ENCODE measurements around the gene BACH1.

The BACH1 gene

DNA sequence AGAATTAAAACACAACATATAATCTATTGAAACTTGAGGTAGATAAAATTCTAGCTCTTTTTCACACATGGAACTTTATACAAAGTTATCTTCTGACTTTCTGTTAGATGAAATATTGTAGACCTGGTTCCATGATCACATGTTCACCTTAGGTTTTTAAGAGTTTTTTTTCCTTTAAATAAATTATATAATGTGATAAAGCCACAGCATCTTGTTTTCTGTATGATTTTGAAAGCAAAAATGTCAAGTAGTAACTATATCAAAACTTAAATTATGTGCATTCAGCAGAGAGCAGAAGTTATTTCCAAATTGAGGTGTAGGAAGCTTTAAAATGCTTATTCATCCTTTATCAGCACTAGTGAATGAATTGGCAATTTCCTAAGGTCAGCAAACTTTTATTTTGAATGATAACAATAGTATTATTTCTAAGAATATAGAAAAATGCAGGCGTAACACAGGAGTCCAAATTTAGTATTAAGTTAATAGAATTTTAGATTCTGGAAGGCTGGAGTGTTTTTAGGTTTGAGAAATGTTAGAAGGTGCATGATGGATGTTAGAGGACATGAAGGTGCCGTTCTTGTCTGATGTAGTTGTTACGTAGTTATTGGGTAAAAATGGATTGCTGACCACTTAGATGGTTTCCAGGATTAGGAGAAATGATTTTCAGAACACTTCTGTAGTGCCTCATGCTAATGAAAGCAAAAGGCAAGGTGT, 17.5 kb downstream of the BACH1 start:
- no peak for DNase-seq

DNA sequence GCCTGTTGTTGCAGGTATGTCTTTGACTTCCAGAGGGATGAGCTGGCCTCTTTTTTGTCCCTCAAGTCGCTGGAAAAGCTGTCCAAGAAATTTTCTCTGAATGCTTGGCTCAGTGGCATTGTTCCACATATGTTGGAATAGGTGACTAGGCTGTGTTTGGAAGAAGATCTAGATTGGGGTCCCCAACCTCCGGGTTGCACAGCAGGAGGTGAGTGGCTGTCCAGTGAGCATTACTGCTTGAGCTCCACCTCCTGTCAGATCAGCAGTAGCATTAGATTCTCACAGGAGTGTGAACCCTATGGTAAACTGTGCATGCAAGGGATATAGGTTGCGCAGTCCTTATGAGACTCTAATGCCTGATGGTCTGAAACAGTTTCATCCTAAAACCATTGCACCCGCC, 18.1 kb downstream of the BACH1 start:
- DNase-seq: no peak

DNA sequence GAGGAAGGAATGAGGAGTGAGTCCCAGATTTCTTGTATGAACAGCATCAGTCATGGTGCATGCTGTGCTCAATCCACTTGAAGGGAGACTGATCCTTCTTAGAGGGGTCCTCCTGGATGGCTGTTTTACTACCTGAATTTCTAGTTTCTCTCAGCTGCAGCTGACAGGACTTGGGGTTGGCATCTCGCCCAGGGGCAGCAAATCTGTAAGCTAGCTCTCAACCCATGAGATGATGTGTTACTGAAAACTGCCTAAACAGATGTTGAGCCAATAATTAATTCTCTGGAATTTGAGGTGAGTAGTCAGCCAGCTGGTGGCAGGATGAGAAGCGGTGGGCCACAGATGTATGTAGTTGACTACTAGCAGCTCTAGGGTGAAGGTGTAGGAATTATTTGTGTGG, 19.6 kb downstream of the BACH1 start:
- DNase-seq: no peak

DNA sequence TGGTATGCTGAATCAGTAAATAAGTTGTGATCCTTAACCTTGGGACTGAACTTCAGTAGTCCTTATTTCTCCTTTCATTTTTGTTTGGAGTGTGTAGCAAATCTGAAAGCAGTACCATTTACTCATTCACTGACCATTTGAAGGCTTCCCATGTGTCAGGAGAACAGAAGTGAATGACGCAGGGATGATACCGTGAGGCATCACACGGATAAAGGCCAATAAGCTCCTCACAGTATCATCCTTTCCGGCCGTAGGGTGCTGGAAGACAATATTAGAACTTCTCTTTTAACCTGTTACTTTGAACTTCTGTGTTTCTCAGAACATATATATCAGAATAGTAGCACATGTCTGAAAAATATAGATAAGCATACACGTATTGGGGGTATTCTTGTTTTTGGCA, 21.3 kb downstream of the BACH1 start:
- DNase-seq: no peak

DNA sequence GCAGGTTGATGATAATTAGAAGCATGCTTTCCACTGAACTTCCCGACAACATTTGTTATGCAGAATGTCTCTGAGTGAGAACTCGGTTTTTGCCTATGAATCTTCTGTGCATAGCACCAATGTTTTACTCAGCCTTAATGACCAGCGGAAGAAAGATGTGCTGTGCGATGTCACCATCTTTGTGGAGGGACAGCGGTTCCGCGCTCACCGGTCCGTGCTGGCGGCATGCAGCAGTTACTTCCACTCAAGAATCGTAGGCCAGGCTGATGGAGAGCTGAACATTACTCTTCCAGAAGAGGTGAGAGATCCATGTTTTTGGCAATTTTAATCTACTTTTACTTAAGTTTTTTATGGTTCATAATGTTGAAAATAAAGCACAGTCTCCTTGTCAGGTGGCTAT, 22.5 kb downstream of the BACH1 start:
- DNase-seq: no peak

DNA sequence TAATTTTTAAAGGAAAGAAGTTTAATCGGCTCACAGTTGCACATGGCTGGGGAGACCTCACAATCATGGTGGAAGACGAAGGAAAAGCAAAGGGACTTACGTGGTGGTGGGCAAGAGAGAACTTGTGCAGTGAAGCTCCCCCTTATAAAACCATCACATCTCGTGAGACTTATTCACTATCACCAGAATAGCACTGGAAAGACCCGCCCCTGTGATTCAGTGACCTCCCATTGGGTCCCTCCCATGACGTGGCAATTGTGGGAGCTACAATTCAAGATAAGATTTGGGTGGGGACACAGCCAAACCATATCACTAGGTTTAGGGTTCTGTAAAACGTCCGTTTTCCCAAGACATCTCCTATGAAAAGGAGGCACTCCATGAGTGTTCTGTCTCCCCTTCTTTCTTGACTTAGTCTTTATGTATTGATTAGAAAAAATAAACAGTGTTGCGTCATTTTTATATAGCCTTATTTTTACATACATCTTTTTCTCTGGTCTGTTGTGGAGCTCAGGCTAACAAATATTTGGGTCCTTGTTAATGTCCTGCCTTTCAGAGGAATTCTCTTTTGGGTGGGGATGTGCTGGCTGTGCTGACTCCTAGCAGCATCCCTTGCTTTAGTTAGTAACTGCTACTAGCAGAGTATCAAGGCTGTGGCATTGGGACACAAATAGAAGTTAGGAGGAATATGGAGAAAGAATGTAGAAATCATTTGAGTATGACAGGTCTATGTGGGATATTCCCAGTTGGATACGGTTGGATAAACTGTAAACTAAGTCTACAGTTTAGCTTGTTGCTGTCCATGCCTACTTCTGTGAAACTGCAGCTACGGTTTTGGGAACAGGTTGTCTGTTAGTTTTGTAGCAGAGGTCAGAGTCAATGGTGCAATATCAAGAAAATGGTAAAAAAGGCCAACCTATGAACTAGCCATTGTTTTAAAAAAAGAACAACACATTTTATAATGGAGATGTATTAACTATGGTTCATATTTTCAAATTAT, 23.5 kb downstream of the BACH1 start:
- DNase-seq: no peak

DNA sequence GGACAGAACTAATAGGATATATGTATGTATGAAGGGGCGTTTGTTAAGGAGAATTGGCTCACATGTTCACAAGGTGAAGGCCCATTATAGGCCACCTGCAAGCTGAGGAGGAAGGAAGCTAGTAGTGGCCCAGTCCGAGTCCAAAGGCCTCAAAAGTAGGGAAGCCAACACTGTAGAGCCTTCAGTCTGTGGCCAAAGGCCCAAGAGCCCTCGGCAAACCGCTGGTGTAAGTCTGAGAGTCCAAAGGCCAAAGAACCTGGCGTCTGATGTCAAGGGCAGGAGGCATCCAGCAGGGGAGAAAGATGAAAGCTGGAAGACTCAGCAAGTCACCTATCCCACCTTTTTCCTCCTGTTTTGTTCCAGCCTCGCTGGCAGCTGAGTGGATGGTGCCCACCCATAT, 24.5 kb downstream of the BACH1 start:
- no peak for DNase-seq

DNA sequence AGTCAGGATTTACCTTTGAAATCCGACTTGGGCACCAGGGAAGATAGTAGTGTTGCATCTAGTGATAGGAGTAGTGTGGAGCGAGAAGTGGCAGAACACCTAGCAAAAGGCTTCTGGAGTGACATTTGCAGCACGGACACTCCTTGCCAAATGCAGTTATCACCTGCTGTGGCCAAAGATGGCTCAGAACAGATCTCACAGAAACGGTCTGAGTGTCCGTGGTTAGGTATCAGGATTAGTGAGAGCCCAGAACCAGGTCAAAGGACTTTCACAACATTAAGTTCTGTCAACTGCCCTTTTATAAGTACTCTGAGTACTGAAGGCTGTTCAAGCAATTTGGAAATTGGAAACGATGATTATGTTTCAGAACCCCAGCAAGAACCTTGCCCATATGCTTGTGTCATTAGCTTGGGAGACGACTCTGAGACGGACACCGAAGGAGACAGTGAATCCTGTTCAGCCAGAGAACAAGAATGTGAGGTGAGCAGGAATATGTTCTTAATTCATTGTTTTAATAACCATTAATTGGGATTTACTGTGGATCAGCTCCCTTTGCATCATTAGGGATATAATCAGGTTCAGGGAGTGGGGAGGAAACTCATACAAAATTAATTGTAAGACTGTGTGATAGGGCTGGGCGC, 28.3 kb downstream of the BACH1 start:
- DNase-seq: no peak

DNA sequence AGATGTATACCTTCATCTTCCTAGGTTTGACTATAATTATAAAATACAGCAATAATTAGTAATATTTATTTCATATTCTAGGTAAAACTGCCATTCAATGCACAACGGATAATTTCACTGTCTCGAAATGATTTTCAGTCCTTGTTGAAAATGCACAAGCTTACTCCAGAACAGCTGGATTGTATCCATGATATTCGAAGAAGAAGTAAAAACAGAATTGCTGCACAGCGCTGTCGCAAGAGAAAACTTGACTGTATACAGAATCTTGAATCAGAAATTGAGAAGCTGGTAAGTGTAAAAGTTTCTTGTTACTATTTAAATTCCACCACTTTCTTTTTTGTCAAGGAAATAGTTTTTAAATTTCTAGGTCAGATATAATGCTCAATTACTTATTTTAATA, 30.7 kb downstream of the BACH1 start:
- DNase-seq: no peak

DNA sequence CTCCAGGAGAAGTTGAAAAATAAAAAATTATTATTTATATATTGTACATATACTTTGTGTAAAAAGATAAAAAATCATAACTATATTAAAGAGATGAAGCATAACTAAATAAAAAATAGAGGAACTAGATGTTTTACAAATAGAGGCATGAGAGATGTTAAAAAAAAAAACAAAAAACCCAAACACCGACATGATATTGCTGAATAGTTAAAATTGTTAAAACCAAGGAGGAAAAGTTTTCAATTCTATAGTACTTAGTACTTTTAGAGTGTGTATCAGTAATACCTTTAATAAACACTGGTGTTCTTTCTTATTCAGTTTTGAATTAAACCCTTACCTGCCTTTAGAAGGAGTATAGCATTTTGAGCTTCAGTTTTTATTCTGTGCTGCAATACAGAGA, 32.1 kb downstream of the BACH1 start:
- DNase-seq: no peak

DNA sequence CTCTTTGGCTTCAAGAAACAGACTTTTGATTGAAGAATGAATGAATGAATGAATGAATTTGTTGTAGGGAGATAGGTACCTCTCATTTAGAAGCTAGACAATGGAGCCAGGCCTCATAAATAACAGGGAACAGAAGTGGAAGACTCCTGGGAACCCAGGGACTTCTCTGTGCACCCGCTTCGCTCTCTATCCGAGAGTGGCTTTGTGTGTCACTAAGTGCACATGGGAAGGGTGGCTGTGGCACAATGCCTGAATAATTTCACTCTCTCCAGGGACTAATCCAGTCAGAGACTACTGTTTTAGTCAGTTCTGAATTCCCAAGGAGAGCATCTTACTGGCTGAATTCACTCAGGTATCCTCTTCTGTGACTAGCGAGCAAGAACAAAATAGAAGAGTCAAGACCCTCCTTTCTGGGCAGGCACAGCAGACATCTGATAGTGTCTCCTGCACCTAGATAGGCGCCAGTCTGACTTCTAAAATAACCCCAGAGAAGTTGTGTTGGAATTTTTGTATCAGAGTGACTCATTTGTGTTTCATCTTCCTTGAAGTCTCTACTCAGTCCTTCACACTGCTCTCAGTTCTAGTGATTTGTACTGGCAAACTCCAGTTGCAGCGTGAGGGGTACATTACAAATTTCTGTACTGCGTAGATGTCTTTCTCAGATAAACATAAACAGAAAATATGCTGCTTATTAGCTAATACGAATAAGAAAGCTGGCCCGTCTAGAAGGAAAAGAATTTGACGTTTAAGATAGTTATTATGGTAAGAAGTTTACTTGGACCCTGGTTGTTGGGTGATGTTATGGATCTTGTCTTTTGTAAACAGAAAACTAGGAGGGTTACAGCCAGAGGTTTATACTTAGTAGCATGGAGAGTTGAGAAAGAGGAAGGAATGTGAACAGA, 34.0 kb downstream of the BACH1 start:
- DNase-seq: no peak

DNA sequence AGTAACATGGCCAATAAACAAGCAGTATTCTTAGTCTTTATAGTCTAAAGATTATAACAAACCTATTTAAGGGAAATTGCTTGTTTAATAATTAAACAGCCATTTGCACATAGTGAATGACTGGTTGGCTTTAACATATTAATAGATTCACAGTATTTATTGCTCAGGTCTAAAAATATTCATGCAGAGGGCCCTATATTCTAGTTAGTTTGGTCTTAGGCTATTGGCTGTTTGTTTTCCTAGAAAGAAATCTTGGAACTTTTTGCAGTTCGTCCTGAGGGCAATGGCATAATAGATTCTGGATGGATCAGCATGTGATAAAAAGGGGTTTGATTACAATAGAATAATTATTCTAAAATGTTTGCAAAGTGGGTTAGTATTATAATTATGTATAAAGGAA, 34.7 kb downstream of the BACH1 start:
- DNase-seq: no peak

DNA sequence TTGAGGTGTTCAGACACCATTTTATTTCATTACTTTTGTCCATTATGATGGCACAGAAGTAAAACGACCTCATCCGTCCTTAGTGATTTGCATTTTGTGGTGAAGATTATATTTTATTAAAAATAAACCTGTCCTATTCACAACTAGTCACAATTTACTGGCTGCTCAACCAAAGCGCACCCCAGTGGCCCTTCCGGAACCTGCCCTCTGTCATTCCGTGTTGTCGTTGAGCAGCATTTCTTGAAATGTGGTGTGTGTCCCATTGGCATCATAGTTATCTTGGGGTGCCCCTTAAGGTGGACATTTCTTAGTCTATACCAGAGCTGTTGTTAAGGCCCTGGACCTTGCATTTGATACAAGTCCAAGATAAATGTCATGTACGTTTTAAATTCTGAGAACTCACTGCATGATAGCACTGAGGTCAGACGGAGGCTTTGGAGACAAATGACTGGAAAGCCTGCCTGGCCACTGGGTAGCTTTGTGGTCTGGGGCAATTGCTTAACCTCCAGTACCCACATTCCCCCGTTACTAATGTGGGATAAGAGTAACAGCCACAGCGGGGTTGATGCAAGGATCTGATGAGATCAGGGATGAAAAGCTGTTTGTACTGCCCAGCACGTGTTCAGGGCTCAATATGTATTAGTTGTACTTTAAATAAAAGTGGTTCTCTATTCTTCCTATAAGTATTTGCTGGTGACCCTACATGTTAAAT, 36.2 kb downstream of the BACH1 start:
- DNase-seq: no peak

DNA sequence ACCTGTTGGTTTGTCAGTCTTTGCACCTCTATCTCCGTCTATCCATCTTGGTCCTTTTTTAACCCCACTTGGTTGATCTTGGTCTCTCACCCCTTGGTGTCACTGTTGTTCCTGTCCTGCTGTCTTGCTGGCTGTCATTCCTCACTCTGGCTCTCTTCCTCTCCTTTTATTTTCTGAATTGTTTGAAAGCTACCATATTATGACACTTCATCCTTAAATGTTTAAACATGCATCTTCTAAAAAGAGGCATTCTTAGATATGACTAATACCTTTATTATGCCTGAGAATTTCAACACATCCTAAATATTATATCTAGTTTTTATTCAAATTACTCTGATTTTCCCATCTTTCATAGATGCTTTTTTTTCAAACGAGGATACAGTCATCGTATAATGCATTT, 37.0 kb downstream of the BACH1 start:
- DNase-seq: no peak

DNA sequence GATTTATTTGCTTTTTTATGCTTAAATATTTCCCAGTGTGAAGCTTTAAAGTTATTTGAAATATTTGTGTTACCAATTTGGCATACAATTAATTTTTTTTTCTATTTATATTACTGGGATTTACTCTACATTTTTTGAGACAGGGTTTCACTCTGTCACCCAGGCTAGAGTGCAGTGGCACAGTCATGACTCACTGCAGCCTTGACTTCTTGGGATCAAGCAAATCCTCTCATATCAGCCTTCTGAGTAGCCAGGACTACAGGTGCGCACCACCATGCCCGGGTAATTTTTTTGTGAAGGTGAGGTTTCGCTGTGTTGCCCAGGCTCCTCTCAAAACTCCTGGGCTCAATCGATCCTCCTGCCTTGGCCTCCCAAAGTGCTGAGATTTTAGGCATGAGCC, 39.5 kb downstream of the BACH1 start:
- no peak for DNase-seq

DNA sequence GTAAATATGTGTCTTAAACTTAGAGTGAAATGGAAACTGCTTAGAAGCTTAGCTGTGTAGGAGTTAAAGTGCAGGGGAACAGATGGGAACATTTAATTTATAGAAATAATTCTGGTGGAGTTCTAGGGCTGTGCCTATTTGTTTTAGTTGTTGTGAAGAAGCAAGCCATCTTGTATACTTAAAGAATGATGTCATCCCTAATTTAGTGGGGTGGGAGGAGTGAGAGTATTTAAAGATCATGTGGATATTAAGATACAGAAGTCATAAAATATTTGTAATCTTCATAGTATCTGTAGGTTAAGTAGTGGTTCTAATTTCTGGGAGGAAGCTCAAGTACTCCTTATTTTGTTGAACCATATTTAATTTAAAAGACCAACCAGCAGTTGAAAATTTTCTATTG, 41.5 kb downstream of the BACH1 start:
- DNase-seq: no peak

DNA sequence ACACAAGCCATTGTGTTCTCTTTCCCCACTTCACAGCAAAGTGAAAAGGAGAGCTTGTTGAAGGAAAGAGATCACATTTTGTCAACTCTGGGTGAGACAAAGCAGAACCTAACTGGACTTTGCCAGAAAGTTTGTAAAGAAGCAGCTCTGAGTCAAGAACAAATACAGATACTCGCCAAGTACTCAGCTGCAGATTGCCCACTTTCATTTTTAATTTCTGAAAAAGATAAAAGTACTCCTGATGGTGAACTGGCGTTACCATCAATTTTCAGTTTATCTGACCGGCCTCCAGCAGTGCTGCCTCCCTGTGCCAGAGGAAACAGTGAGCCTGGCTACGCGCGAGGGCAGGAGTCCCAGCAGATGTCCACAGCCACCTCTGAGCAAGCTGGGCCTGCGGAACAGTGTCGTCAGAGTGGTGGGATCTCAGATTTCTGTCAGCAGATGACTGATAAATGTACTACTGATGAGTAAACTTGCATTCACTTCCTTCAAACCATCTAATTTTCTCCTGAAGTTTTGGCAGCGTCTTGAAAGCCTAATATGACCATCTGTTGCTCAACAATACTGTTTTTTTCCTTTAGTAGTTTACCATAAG, 43.7 kb downstream of the BACH1 start:
- no peak for DNase-seq

DNA sequence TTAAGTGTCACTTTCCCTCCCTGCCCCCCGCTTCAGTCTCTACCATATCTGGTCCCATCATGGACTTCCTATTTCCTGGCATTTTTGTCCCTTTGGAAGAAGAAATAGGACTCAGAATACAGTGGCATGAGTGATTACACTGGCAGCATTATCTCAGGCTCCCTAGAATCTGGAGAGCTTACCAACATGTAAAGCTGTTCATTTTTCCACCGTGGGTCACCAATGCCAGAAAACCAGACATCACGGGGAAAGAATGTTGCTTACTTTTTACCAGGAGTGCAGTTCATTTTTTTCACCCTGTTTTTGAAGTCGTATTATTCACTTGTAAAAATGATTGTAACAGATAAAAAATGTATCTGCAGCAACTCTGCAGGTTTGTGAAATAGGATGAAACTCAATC, 44.8 kb downstream of the BACH1 start:
- DNase-seq: no peak

DNA sequence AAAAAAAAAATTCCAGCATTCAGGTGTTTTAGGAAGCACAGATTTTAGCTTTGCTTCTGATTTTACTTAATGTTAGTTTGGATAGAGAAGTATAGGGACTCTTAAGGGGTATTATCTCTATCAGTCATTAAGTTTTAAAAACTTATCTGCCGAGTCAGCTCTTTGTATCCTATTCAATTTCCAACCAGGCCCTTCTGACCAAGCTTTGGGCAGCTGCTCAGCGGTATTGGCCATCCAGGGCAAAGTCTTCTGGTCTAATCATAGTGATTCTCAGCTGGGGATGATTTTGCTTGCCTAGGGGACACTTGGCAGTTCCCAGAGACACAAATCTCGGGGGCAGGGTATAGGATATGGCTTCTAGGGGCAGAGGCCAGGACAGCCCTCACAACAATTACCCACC, 47.6 kb downstream of the BACH1 start:
- no peak for DNase-seq

DNA sequence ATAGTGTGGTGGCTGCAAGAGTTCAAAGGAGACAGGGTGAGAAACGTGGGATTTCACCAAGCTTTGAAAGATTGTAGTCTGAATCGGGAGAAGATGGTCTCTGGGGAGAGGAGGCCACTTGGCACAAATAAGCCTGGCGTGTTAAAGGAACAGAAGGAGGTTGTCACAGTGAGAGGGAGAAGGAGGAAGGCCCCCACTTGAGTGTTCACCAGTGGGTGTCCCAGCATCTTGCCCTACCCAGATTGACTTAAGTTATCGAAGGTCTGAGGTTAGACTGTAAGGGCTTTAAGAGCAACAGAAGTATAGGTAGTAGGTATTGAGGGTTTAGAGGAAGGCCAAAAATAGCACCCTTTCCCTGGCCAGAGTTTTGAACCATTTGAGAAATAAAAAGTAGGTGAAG, 48.0 kb downstream of the BACH1 start:
- no peak for DNase-seq

DNA sequence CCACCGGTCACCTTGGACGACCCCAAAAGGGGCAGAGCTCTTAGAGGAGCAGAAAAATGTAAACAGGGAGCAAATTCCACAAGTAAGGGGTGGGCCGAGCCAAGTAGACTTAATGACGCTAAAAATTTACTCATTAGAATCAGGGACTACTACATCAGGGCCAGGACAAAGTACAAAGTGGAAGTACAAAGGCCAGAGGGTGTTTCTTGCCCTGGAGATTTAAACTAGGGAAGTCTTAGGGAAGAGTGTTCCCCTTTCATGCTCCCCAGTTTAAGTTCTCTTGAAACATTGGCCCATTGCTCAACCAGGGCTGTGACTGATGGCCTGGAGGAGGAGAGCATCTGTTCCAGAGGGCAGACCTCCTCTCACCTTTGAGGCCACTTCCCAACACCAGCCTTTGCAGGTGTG, 48.6 kb downstream of the BACH1 start:
- no peak for DNase-seq

DNA sequence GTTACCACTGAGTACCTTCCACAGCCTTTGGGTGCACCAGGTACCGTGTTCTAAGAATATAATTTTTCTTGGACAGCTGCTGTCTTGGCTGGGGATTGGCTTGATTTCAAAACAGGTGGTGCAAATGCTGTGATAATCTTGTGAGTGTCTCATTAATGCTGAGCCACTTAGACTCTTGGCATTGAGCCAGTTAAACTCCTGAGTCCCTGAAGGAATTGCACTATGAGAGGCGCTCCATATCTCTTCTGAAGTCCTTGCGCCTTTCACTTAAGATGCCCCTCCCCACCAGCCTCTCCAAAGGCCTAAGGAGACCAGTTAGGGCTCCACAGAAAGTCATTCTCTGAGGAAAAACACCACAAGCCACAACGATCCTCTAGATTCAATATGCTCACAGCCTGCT, 51.0 kb downstream of the BACH1 start:
- DNase-seq: no peak

All from T-helper 9 cell (primary cell).